ENCODE data around the gene SP6.

SP6 gene

GRCh38 chr17:47831003-47831933, 19.7 kb downstream of the SP6 start, which contains the start of the genes LRRC46 and MRPL10:
Gene LRRC46, plus strand, starts transcription at chr17:47831670. Its CDS starts 320 bp downstream, at chr17:47831990.
Gene MRPL10, minus strand, starts transcription at chr17:47831541. Its CDS starts 30 bp downstream, at chr17:47831511.
- DNase-seq (ENCODE audit: low spot score), result peak; percentile 92

DNA sequence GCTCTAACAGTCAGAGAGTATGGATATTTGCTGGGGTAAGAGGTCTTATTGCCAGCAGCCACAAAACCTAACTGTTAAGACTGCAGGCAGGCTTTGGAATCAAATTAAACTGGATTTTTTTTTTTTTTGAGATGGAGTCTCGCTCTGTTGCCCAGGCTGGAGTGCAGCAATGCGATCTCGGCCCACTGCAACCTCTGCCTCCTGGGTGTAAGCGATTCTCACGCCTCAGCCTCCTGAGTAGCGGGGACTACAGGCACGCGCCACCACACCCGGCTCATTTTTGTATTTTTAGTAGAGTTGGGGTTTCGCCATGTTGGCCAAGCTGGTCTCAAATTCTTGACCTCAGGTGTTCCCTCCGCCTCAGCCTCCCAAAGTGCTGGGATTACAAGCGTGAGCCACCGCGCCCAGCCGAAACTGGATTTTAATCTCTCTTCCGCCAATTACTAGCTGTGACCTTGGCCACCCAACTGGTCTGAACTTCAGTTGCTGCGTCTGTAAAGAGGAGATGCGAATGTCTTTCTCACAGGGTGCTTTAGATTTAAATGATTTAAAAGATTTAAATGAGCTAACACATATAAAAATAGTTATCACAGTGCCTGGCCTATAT, 20.5 kb downstream of the SP6 start:
- DNase-seq (ENCODE audit: low spot score), result no peak

DNA sequence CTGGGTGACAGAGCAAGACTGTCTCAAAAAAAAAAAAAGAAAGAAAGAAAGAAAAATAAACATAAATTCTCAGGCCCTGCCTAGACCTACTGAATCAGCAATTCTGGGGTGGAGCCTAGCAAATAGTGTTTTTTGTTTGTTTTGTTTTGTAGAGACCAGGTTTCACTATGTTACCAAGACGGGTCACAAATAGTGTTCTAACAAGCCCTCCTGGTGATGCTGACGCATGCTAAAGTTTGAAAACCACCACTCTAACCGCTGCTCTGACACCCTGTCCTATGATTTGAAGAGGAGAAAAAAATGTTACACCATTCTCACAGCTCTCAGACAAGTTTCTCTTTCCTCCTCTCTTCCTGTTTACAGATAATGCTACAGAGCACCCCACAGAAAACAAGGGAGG, 21.1 kb downstream of the SP6 start:
- DNase-seq (ENCODE audit: low spot score), result no peak

GRCh38 chr17:47823519-47823918, 27.4 kb downstream of the SP6 start:
- no peak for DNase-seq (ENCODE audit: low spot score)

DNA sequence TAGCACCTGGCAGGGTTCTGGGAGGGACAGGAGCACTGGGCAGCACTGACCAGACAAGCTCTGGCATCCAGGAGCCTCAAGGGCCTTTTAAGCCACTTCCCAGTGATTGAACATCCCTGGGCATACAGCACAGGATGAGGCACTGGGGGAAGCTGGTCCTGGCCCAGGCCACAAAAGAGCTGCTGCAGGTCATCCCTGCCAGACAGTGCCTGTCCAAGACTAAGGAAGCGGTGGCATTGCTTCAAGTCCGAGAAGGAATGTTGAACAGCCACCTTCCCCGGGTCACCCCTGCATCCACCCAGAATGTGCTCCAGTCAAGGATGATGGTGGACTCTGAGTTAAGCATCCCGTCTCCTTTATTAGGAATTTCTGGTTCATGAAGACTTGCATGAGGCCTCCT, 28.2 kb downstream of the SP6 start:
- no peak for DNase-seq (ENCODE audit: low spot score)

- peak; percentile 76 for DNase-seq (ENCODE audit: low spot score)
These were observed 29.3 kb downstream of the SP6 start, which contains the start of gene OSBPL7 for GRCh38 chr17:47821424-47822391. Gene OSBPL7, minus strand, starts transcription at chr17:47821794. Its CDS starts 1,516 bp downstream, at chr17:47820278.

- no peak for DNase-seq (ENCODE audit: low spot score)
These were observed 29.9 kb downstream of the SP6 start for GRCh38 chr17:47821031-47821423.

DNA sequence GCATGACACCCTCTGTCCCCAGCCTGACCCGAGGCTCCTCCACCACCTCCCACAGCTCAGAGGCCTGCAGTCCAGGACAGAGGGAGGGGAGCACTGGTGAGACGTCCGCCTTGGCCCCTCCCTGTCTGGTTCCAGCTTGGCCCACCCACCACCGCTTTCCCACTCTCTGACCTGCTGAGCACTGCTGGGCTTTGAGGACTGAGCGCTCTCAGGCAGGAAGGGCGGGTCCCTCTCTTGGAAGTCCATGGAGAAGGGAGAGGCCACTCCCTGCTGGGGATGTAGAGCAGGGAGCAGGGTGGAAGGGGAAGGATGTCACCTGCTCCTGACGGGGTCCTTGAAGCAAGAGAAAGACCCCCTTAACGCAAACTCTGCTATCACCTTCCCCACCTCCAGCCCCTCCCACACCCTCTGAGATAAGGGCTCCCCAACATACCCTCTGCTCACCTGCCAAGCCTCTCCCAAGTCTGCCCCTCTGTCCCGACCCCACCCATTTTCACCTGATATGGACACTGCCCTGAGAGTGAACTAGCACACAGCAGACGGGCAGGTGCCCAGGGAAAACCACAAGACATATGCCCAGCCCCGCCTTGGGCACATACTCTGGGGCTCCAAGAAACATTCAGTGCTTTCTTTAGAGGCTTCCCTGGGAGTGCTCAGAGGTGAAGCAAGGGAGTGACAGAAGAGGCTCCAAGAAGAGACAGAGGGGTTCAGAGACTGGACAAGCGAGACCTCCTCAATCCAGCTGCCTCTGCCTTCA, 30.8 kb downstream of the SP6 start:
- DNase-seq (ENCODE audit: low spot score), result no peak

- no peak for DNase-seq (ENCODE audit: low spot score)
These were observed 31.5 kb downstream of the SP6 start for GRCh38 chr17:47819475-47819874.

DNA sequence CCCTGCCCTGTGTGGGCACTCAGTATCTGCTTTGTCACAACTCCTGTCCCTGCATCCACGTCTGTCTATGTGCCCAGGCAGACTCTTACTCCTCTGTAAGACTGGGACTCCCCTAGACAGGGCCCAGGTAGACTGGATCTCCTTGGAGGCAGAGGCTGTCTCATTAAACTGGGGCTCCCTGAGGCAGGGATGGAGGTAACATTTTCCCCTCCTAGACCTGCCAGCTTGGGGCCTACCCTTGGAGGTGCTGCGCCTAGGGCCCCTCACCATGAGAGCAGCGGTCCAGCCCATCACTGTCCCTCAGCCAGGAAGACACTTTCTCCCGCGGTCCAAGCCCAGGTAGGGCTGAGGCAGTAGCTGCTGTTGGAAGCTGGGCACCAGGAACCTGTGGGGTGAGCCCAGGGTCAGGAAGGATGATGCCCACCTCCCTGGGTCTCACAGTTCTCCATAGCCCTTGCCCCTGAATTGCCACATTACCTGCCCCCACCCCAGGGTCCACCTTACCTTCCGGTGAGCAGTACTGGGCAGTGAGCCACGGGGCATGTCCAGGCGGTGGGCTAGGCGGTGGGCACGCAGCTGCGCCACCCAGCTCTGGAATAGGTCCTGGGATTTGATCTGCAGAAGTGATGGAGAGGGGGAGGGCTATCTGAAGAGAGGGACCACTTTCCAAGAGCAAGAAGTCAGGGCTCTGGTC, 32.8 kb downstream of the SP6 start:
- no peak for DNase-seq (ENCODE audit: low spot score)

DNA sequence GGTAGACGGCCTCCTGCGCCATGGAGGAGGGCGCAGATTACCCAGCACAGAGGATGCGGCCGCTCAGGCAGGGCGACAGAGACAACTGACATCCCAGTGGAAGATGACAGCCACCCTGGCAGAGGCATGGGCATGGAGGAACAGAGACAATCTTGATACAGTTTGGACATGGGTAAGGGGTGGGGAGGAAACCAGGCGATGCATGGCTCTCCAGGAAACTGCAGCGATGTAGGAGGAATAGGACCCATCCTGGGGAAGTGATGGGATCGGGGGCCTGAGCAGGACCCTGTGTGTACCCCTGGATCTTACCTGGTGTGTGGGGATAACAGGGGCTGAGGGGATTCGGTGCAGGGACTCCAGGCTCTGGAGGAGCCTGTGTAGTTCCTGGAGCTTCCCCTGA, 34.0 kb downstream of the SP6 start:
- no peak for DNase-seq (ENCODE audit: low spot score)

GRCh38 chr17:47816111-47816735, 34.7 kb downstream of the SP6 start:
- DNase-seq (ENCODE audit: low spot score), result no peak

GRCh38 chr17:47815106-47815918, 35.7 kb downstream of the SP6 start:
- DNase-seq (ENCODE audit: low spot score), result no peak

DNA sequence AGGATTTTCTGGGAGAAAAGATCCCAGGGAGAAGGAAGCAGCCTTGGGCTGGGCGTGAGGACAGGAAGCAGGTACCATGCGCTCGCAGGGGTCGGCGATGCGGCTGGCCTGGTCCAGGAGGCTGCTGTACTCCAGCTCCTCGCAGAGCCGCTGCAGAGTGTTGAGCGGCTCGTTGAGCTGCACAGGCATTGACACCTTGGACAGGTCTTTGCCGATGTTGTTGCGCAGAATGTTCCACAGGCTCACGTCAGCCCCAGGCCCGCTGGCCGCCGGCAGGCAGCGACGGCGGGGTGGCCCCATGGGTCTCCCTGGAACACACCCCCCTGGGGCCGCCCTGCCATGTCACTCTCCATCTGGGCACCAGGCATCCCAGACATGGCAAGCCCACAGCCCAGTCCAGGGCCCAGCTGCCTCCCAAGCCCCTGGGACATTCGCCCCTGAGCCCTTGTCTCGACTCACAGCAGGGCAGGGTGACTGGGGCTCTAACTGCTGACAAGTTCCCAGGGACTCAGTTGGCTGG, 37.4 kb downstream of the SP6 start:
- DNase-seq (ENCODE audit: low spot score), result no peak

DNA sequence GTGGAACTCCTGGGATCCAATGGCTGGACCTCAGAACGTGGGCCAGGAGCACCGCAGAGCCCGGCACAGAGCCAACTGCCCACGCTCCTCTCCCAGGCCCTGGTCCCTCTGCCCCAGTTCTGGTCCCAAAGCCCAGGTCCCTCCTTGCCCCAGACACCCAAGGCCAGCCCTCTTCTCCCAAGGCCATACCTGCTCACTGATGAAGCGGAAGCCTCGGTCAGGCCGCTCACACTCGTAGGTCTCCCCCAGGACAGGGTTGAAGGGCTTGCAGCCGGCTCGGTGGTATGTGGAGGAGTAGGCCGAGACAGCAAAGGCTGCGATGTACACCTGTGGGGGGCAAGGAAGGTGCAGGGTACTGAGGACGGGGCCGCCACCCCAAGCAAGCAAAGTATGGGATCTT, 37.9 kb downstream of the SP6 start:
- no peak for DNase-seq (ENCODE audit: low spot score)

GRCh38 chr17:47812146-47812920, 38.6 kb downstream of the SP6 start:
- DNase-seq (ENCODE audit: low spot score), result no peak

GRCh38 chr17:47811709-47812108, 39.3 kb downstream of the SP6 start:
- DNase-seq (ENCODE audit: low spot score), result no peak
